ENCODE measurements around the gene SRGAP1. TPM values are rescaled to one million over a fixed set of nuclear protein-coding genes. Genes with fewer than 3 reads are reported as not detected.

Gene SRGAP1
- total and polyA plus RNA-seq, 9 donors = 2.8 to 17.9 (median 8.6) TPM

- intact Hi-C loops (cut with DNase I) = no loop called here
- Histone ChIP-seq H3K4me3 (no peak overlapping the region), H3K36me3 (no peaks in the 10 kb centered on the region), H3K4me1 (ENCODE audit: insufficient read depth) (no peaks in the 10 kb centered on the region), H3K27me3 (no peaks in the 10 kb centered on the region), H3K9me3 (no peaks in the 10 kb centered on the region), H3K27ac (no peak overlapping the region)
- WGBS, 3 donors = 98 to 100% (median 98%) methylated on average over 2 of the region's 2 CpGs
- TF ChIP-seq EP300 (IDR thresholded peaks at IDR 0.05) (no peak), POLR2A (IDR thresholded peaks at IDR 0.05) (no peak), CTCF (IDR thresholded peaks at IDR 0.05) (no peak)
- DNase-seq = no peak
Measured at GRCh38 chr12:63885401-63885800, 40.9 kb downstream of the SRGAP1 start.

GRCh38 chr12:63888908-63889635 is 44.6 kb downstream of the SRGAP1 start:
- no peaks in the 10 kb centered on the region for H3K27me3 ChIP-seq
- no peaks in the 10 kb centered on the region for H3K36me3 ChIP-seq
- no peak for TF ChIP-seq EP300 (IDR thresholded peaks at IDR 0.05)
- no peak for TF ChIP-seq CTCF (IDR thresholded peaks at IDR 0.05)
- no peak for TF ChIP-seq POLR2A (IDR thresholded peaks at IDR 0.05)
- H3K4me3 ChIP-seq = no peak overlapping the region
- intact Hi-C loops (cut with DNase I) = no loop called here
- H3K4me1 ChIP-seq (ENCODE audit: insufficient read depth) = no peaks in the 10 kb centered on the region
- 74 to 86% (median 81%) methylated on average over 8 of the region's 8 CpGs for WGBS, 3 donors
- no peak for DNase-seq
- no peak overlapping the region for H3K27ac ChIP-seq
- H3K9me3 ChIP-seq = no peaks in the 10 kb centered on the region

- 93 to 95% (median 94%) methylated on average over 12 of the region's 12 CpGs for WGBS, 3 donors
- Histone ChIP-seq H3K4me3 (no peak overlapping the region), H3K4me1 (ENCODE audit: insufficient read depth) (no peaks in the 10 kb centered on the region), H3K27me3 (no peaks in the 10 kb centered on the region), H3K36me3 (no peaks in the 10 kb centered on the region), H3K9me3 (no peaks in the 10 kb centered on the region), H3K27ac (no peak overlapping the region)
- DNase-seq = no peak
- intact Hi-C loops (cut with DNase I) = no loop called here
- TF ChIP-seq POLR2A (IDR thresholded peaks at IDR 0.05) (no peak), EP300 (IDR thresholded peaks at IDR 0.05) (no peak)
Measured at GRCh38 chr12:63889721-63890509, 45.4 kb downstream of the SRGAP1 start.

GRCh38 chr12:63893170-63893569 is 48.7 kb downstream of the SRGAP1 start:
- intact Hi-C loops (cut with DNase I) = no loop called here
- Histone ChIP-seq H3K4me1 (ENCODE audit: insufficient read depth) (no peaks in the 10 kb centered on the region), H3K27ac (no peak overlapping the region), H3K36me3 (no peaks in the 10 kb centered on the region), H3K27me3 (no peaks in the 10 kb centered on the region), H3K4me3 (no peak overlapping the region), H3K9me3 (no peaks in the 10 kb centered on the region)
- WGBS, 3 donors = 97 to 98% (median 97%) methylated on average over 1 of the region's 1 CpG
- no peak for DNase-seq
- TF ChIP-seq POLR2A (IDR thresholded peaks at IDR 0.05) (no peak), EP300 (IDR thresholded peaks at IDR 0.05) (no peak), CTCF (IDR thresholded peaks at IDR 0.05) (no peak)

GRCh38 chr12:63894132-63894531 is 49.6 kb downstream of the SRGAP1 start:
- H3K27me3 ChIP-seq = no peaks in the 10 kb centered on the region
- intact Hi-C loops (cut with DNase I) = no loop called here
- no peak for DNase-seq
- no peaks in the 10 kb centered on the region for H3K9me3 ChIP-seq
- no peak overlapping the region for H3K4me3 ChIP-seq
- WGBS, 3 donors = 89 to 92% (median 92%) methylated on average over 3 of the region's 3 CpGs
- H3K4me1 ChIP-seq (ENCODE audit: insufficient read depth) = no peaks in the 10 kb centered on the region
- H3K27ac ChIP-seq = no peak overlapping the region
- TF ChIP-seq EP300 (IDR thresholded peaks at IDR 0.05) (no peak), POLR2A (IDR thresholded peaks at IDR 0.05) (no peak), CTCF (IDR thresholded peaks at IDR 0.05) (no peak)
- H3K36me3 ChIP-seq = no peaks in the 10 kb centered on the region
